Activated naive CD8-positive, alpha-beta T cell treated with anti-CD3 and anti-CD28 coated beads for 36 hours (primary cell): ENCODE results near the gene ISG20. TPM values are rescaled to one million over a fixed set of nuclear protein-coding genes. Genes with fewer than 3 reads are reported as not detected.
A peak's percentile ranks its signal among the peaks of the same experiment; 100 is the strongest.

Experiments used
- DNase-seq: peaks from one replicate; pipeline ENCODE4 v3.0.0; 2021
- H3K27ac Mint-ChIP-seq: one replicate; pipeline ENCODE4 v1.8.0; 2022; ENCODE audit warnings: mild to moderate bottlenecking, moderate library complexity, mixed read lengths
- H3K27me3 Mint-ChIP-seq: one replicate; pipeline ENCODE4 v1.8.0; 2022; ENCODE audit warnings: mild to moderate bottlenecking, mixed read lengths
- H3K36me3 Mint-ChIP-seq: one replicate; pipeline ENCODE4 v1.8.0; 2021; ENCODE audit warnings: mild to moderate bottlenecking, mixed read lengths
- H3K4me1 Mint-ChIP-seq: one replicate; pipeline ENCODE4 v1.8.0; 2021; ENCODE audit warnings: mixed read lengths
- H3K4me3 Mint-ChIP-seq: one replicate; pipeline ENCODE4 v1.8.0; 2022; ENCODE audit warnings: mild to moderate bottlenecking, moderate library complexity, mixed read lengths
- H3K9me3 Mint-ChIP-seq: one replicate; pipeline ENCODE4 v1.8.0; 2022; ENCODE audit warnings: mixed read lengths
- total RNA-seq, 2 experiments: library from RNA; stranded (reverse); gene quantifications; one replicate each; pipeline ENCODE4 v1.2.3, GENCODE V29; 2021

The ISG20 gene
- total RNA-seq, 2 experiments from 2014 or later, result 108 to 110 TPM

DNA sequence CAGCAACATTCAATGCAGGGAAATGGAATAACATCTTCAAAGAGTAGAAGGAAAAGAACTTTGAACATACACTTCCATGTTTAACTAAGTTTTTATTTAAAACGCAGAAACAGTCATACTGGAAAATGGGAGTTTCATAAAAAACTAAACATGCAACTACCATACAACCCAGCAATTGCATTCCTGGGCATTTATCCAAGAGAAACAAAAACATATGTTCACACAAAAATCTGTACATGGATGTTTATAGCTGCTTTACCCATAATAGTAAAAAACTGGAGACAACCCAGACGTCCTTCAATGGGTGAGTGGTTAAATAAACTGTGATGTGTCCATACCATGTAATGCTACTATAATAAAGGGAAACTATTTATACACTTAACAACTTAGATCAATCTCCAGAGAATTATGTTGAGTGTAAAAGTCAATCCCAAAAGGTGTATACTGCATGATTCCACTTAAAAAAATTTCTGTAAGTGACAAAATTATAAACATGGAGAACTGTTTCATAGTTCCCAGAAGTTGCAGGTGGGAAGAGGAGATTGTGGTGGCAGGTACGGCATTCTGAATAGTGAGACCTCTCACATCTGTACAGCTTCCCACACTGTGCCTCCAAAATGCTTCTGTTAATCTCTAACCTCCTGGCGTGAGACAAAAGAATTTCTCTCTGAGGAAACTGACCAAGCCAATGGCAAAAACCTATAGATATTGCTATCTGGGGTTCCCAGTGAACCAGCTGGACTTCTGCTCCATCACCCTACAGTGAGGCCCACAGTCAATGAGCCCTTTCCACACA lies 23.1 kb downstream of the ISG20 start:
- Mint-ChIP-seq H3K36me3 (no peaks in the 10 kb centered on the region), H3K9me3 (no peaks in the 10 kb centered on the region)

GRCh38 chr15:88663141-88663621 lies 24.4 kb downstream of the ISG20 start:
- no peak overlapping the region for H3K4me3 Mint-ChIP-seq
- H3K9me3 Mint-ChIP-seq, result no peaks in the 10 kb centered on the region
- H3K27me3 Mint-ChIP-seq, result no peaks in the 10 kb centered on the region
- H3K36me3 Mint-ChIP-seq, result no peaks in the 10 kb centered on the region
- no peak overlapping the region for H3K27ac Mint-ChIP-seq
- H3K4me1 Mint-ChIP-seq, result peaks cover 49% of the 10 kb centered on the region
- DNase-seq, result no peak

More for the DNA sequence above, 23.1 kb downstream of the ISG20 start:
- no peak overlapping the region for H3K27ac Mint-ChIP-seq
- peaks cover 60% of the 10 kb centered on the region for H3K4me1 Mint-ChIP-seq
- H3K4me3 Mint-ChIP-seq, result no peak overlapping the region
- DNase-seq, result no peak
- no peaks in the 10 kb centered on the region for H3K27me3 Mint-ChIP-seq

DNA sequence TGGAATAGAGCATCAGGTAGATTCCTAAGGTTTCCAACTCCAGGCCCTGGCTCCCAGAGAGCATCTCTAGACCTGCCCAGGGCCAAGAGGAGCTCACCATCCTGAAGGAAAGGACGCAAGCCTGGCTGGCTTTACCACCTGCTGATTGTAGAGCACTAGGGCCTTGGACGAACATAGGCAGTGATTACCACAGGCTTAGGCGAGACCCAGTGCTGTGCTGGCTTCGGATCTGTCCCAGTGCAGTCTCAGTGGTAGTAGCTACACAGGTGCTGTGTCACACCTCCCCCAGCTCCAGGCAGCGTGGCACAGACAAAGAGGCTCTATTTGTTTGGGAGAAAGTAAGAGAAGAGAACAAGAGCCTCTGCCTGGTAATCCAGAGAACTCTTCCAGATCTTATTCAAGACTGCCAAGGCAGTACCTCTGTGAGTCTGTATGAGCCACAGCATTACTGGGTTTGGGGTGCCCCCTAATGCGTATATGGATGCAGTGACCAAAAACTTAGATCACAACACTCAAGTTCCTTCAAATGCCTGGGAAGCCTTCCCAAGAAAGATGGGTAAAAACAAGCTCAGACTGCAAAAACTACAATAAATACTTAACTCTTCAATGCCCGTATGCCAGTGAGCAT lies 25.4 kb downstream of the ISG20 start:
- no peaks in the 10 kb centered on the region for H3K9me3 Mint-ChIP-seq
- H3K27ac Mint-ChIP-seq, result peak overlapping the region; percentile 30
- DNase-seq, result peak; percentile 35
- no peaks in the 10 kb centered on the region for H3K36me3 Mint-ChIP-seq
- H3K27me3 Mint-ChIP-seq, result no peaks in the 10 kb centered on the region
- peaks cover 39% of the 10 kb centered on the region for H3K4me1 Mint-ChIP-seq
- H3K4me3 Mint-ChIP-seq, result no peak overlapping the region

GRCh38 chr15:88674661-88675060 lies 35.8 kb downstream of the ISG20 start:
- Mint-ChIP-seq H3K27ac (no peak overlapping the region), H3K4me1 (no peaks in the 10 kb centered on the region), H3K27me3 (peaks cover 5% of the 10 kb centered on the region), H3K9me3 (no peaks in the 10 kb centered on the region), H3K36me3 (peaks cover 2% of the 10 kb centered on the region), H3K4me3 (no peak overlapping the region)
- no peak for DNase-seq

DNA sequence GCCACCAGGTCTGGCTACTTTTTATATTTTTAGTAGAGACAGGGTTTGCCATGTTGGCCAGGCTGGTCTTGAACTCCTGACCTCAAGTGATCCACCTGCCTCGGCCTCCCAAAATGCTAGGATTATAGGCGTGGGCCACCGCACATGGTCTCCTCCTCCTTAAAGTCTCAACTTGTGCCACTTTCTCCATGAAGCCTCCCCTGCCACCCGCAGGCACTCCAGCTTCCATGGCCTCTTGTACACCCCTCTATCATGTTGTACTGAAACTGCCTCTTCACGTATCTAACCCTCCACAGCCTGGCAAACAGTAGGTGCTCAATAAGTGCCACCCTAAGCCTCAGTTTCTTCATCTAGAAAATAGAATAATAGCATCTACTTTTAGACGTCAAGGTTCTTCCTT lies 39.9 kb downstream of the ISG20 start:
- no peak for DNase-seq
- Mint-ChIP-seq H3K4me1 (no peaks in the 10 kb centered on the region), H3K9me3 (no peaks in the 10 kb centered on the region), H3K27ac (no peak overlapping the region), H3K27me3 (no peaks in the 10 kb centered on the region), H3K4me3 (no peak overlapping the region), H3K36me3 (peaks cover 2% of the 10 kb centered on the region)

DNA sequence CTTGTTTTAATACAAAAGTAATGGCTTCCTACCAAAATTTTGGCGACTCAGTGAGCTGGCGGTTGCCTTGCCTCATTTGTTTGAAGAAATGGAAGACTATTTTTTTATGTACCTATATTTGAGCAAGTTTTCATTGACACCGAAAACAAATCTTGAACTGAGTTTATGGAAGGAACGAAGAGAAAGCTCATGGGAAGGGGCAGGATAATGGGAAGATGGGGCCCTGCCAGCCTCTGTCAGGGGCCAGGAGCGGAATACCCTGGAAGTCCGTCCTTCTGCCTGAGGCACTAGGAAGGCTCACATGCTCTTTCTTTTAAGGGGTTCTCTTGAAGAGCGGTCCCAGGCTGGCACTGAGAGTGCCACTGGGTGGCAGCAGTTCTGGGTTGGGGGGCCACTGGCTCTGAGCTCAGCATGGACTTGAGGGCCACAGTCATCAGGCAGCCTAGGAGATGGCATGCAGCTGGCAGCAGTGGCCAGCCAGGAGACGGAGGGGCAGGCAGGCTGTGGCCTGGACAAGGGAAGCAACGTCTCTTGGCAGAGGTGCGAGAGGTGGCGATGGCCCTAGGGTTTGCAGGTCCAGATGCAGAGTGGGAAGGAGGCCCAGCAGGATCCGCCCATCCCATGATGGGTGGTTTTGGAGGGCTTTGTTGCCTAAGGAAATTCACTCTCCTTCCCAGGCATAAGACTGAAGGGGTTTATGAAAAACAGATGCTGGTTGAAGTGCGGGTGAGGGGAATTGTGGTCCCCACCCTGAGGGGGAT lies 41.6 kb downstream of the ISG20 start:
- H3K4me1 Mint-ChIP-seq, result no peaks in the 10 kb centered on the region
- no peak overlapping the region for H3K4me3 Mint-ChIP-seq
- DNase-seq, result no peak
- H3K9me3 Mint-ChIP-seq, result no peaks in the 10 kb centered on the region
- H3K27ac Mint-ChIP-seq, result no peak overlapping the region
- peaks cover 2% of the 10 kb centered on the region for H3K36me3 Mint-ChIP-seq
- H3K27me3 Mint-ChIP-seq, result no peaks in the 10 kb centered on the region

DNA sequence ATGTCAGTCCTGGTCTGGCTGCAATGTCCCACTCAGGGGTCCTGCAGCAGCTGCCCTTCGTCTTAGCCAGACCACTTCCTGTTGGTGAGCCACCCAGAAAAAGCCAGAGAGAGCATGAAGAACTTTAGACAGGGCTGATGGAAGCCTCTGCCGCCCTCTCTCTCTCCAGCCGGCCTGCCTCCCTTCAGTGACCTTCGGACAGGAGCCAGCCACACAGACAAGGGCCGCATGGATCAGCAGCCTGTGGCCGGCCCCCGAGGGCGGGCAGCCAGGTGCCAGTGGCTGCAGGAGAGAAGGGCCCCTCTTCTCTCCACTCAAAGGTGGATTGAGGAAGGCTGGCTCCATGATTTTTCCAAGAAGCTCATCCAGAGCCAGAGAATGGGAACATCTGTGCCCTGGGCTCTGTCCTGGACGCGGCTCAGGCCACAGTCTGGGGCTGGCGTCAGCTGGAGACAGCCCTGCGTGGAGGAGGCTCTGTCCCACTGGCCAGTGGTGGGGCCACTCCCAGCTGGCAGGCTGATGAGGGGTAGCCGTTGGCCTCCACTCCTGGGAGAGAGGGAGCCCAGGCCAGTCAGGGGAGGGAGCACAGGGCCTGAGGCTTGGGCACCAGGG lies 42.9 kb downstream of the ISG20 start:
- Mint-ChIP-seq H3K4me3 (no peak overlapping the region), H3K9me3 (no peaks in the 10 kb centered on the region), H3K27ac (no peak overlapping the region), H3K4me1 (no peaks in the 10 kb centered on the region), H3K36me3 (peaks cover under 1% of the 10 kb centered on the region), H3K27me3 (no peaks in the 10 kb centered on the region)
- no peak for DNase-seq

DNA sequence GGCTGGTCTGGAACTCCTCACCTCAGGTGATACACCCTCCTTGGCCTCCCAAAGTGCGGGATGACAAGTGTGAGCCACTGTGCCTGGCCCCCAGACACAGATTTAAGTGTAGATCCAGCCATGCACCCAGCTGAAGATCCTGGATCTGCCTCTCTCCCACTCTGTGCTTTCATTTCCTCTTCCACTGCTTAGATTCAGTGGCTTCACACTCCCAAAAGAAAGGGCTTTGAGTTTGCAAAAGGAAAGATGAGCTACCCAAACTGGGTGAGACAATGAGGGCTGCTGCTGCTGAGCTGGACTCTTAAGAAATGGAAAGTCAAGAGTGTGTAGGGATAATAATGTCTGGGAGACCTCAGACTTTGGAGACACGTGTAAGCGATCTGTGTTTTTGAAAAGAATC lies 45.5 kb downstream of the ISG20 start:
- H3K36me3 Mint-ChIP-seq, result no peaks in the 10 kb centered on the region
- peaks cover 1% of the 10 kb centered on the region for H3K27me3 Mint-ChIP-seq
- no peak overlapping the region for H3K27ac Mint-ChIP-seq
- H3K4me1 Mint-ChIP-seq, result no peaks in the 10 kb centered on the region
- no peak for DNase-seq
- no peak overlapping the region for H3K4me3 Mint-ChIP-seq
- peaks cover 2% of the 10 kb centered on the region for H3K9me3 Mint-ChIP-seq

GRCh38 chr15:88686166-88686565 lies 47.4 kb downstream of the ISG20 start:
- H3K9me3 Mint-ChIP-seq, result peaks cover 2% of the 10 kb centered on the region
- no peaks in the 10 kb centered on the region for H3K4me1 Mint-ChIP-seq
- no peaks in the 10 kb centered on the region for H3K36me3 Mint-ChIP-seq
- H3K4me3 Mint-ChIP-seq, result no peak overlapping the region
- no peak overlapping the region for H3K27ac Mint-ChIP-seq
- no peak for DNase-seq
- peaks cover 5% of the 10 kb centered on the region for H3K27me3 Mint-ChIP-seq

DNA sequence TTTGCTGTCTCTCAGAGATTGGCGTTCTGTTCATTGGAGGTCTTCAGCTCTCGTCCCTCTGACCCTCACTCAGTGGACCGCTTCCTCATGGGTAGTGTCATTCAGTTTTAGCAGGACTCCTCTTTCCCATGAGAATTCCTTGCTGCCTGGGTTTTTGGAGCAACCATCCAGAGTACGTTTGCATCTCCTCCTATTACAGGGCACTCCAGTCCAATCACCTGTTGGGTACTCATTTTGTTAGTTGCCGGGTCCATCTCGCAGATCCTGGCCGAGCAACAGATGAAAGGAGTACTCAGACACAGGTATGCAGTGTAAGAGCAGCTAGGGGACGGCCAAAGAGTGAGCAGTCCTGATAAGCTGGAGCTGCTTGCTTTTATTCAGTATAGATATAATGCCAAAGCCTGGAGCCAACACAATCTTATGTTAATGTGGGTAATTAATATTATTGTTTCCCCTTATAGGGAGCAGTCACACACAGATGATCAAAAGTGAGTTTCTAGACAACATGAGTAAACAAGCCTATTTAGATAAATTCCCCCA lies 49.6 kb downstream of the ISG20 start:
- Mint-ChIP-seq H3K4me1 (no peaks in the 10 kb centered on the region), H3K36me3 (no peaks in the 10 kb centered on the region), H3K27ac (peak overlapping the region; percentile 20), H3K4me3 (no peak overlapping the region), H3K9me3 (peaks cover 2% of the 10 kb centered on the region), H3K27me3 (peaks cover 5% of the 10 kb centered on the region)
- DNase-seq, result no peak

DNA sequence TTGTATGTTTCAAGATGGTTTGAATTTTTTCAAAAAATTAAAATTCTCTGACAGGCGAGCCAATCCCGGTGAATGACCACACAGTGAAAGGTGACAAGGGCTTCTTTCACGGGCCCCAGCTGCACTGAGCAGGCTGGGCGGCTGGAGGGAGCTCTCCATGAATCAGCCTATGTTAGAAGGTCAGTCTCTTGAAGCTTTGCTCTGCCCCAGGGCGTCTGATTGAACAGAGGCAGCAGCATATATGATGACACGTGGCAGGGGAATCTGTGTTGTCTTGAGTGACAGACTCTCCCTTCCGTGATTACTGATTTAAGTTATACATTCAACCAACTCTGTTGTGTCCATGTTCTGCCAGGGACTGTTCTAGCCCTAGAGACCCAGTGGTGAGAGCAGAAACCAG lies 51.5 kb downstream of the ISG20 start:
- no peak for DNase-seq
- Mint-ChIP-seq H3K4me3 (no peak overlapping the region), H3K4me1 (no peaks in the 10 kb centered on the region), H3K36me3 (no peaks in the 10 kb centered on the region), H3K9me3 (peaks cover 2% of the 10 kb centered on the region), H3K27me3 (peaks cover 5% of the 10 kb centered on the region), H3K27ac (no peak overlapping the region)

- H3K27ac Mint-ChIP-seq, result no peak overlapping the region
- no peaks in the 10 kb centered on the region for H3K36me3 Mint-ChIP-seq
- H3K4me3 Mint-ChIP-seq, result no peak overlapping the region
- DNase-seq, result no peak
- peaks cover 5% of the 10 kb centered on the region for H3K27me3 Mint-ChIP-seq
- peaks cover 2% of the 10 kb centered on the region for H3K9me3 Mint-ChIP-seq
- H3K4me1 Mint-ChIP-seq, result no peaks in the 10 kb centered on the region
These were observed 54.4 kb downstream of the ISG20 start for GRCh38 chr15:88693191-88693590.

DNA sequence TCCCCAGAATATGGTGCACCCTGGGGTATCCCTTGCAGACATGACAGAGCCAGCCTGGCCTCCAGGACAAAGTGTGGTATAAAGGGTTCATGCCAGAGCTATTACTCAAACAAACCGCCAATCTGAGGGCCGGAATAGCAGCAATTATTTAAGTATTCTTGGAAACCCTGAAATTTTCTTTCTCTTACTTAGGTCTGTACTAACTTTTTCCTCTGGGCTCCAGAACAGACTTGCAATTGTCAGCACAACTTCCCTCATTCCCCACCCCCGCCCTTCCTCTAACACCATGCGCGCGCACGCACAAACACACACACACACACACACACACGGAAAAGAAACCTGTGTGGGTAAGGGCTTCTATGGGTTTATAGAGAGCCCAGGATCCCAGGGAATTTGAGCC lies 56.3 kb downstream of the ISG20 start:
- Mint-ChIP-seq H3K4me1 (no peaks in the 10 kb centered on the region), H3K4me3 (no peak overlapping the region), H3K9me3 (no peaks in the 10 kb centered on the region), H3K36me3 (no peaks in the 10 kb centered on the region), H3K27ac (no peak overlapping the region), H3K27me3 (peaks cover 4% of the 10 kb centered on the region)
- no peak for DNase-seq

GRCh38 chr15:88695691-88696251 lies 57.0 kb downstream of the ISG20 start:
- Mint-ChIP-seq H3K27me3 (peaks cover 4% of the 10 kb centered on the region), H3K9me3 (no peaks in the 10 kb centered on the region), H3K27ac (no peak overlapping the region), H3K4me1 (no peaks in the 10 kb centered on the region), H3K4me3 (no peak overlapping the region), H3K36me3 (no peaks in the 10 kb centered on the region)
- no peak for DNase-seq
